ENCODE results near the gene CD27. TPM values are rescaled to one million over a fixed set of nuclear protein-coding genes. Genes with fewer than 3 reads are reported as not detected.
"Not testable (repeated sequence)": the region's sequence is repeated elsewhere in the genome, so short reads cannot be mapped to it uniquely, and the experiment has no call there.

The CD27 gene
- total RNA-seq, 1 donor from 2014 or later = 82.1 TPM

DNA sequence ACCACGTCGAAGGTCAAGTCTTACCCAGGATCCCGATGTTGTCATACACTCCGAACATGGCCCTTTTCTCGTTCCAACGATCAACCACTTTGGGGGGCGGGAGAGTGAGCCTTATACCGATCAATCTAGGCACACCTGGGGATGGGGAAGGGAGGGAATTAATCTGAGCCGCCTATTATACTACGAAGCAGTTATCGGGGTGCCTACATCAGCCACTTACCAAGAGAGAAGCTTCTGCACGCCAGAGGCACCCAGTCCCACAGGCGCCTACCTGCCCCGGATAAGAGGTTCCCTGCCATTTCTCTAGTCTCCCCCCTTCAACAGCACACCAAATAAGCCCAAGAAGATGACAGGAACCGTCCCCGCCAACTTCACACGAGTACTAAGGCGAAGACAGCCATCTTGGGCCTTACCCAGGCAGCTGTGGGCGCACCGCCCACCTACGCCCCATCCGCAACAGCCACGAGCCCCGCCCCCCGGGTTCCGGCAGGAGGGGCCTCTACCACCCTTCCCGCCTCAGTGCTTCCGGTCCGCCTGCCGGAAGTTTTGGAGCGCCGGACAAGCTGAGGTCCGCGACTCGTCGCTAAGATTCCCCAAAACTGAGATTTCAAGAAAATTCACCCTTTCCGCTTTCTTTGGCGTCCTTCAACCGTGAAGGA lies 48.2 kb downstream of the CD27 start, which contains the start of gene MRPL51:
Gene MRPL51, minus strand, starts transcription at position 425 of the 659 bp plus-strand sequence. Its CDS starts 126 bp downstream, at position 299.
- peak; percentile 93 for DNase-seq (ENCODE audit: low spot score)
- peaks cover 33% of the 10 kb centered on the region for H3K4me1 Mint-ChIP-seq (ENCODE audit: low read depth)
- peak within 1 kb of the TSS; percentile 97 for H3K4me3 Mint-ChIP-seq
- peak within 1 kb of the TSS; percentile 97 for H3K27ac Mint-ChIP-seq
- intact Hi-C loops (cut with micrococcal nuclease) = loop anchor here (1.0 to 10.0 kb wide), 13 partner anchors 23 to 639 kb away; partner anchors contain the start of genes CDCA3, CHD4, CLSTN3 and COPS7A
- H3K27me3 Mint-ChIP-seq (ENCODE audit: insufficient read depth) = peaks cover 3% of the 10 kb centered on the region
- peaks cover 20% of the 10 kb centered on the region for H3K36me3 Mint-ChIP-seq (ENCODE audit: low read depth)
- no peaks in the 10 kb centered on the region for H3K9me3 Mint-ChIP-seq

- H3K4me3 Mint-ChIP-seq = peak within 1 kb of the TSS; percentile 97
- intact Hi-C loops (cut with micrococcal nuclease) = loop anchor here (1.0 to 10.0 kb wide), 18 partner anchors 23 to 639 kb away; partner anchors contain the start of genes CDCA3, CHD4, CLSTN3 and COPS7A
Observed at GRCh38 chr12:6493497-6494257, 48.9 kb downstream of the CD27 start, which contains the start of gene NCAPD2. Gene NCAPD2, plus strand, starts transcription at chr12:6494102. Its CDS starts 997 bp downstream, at chr12:6495099.

DNA sequence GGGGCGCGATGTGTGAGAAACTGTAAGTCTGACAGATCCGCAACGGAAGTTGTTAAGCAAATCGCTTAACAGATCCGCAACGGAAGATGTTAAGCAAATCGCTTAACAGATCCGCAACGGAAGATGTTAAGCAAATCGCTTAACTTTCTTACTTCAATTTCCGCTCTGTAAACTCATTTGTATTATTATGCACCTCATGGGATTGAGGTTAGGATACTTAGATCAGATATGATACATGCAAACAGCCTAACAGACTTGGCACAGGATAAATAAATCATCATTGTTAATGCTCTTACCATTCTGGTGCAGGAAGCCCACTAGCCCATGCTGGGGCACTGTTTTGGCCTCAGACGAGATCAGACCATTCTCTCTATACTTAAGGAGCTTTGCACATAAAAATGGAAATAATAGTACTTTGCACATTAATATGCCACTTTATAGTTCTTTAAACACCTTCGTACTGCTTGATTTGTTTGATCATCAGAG lies 49.5 kb downstream of the CD27 start:
- Mint-ChIP-seq H3K27ac (peak overlapping the region; percentile 97), H3K9me3 (no peaks in the 10 kb centered on the region), H3K4me3 (peak overlapping the region; percentile 97), H3K36me3 (ENCODE audit: low read depth) (peaks cover 27% of the 10 kb centered on the region), H3K4me1 (ENCODE audit: low read depth) (peaks cover 33% of the 10 kb centered on the region), H3K27me3 (ENCODE audit: insufficient read depth) (peaks cover 3% of the 10 kb centered on the region)
- peak; percentile 1 for DNase-seq (ENCODE audit: low spot score)
- intact Hi-C loops (cut with micrococcal nuclease) = loop anchor here (1.0 to 10.0 kb wide), 10 partner anchors 42 to 638 kb away; partner anchors contain the start of genes CLSTN3, ING4, MLF2 and SPSB2

More at GRCh38 chr12:6493497-6494257, 48.9 kb downstream of the CD27 start, which contains the start of gene NCAPD2:
- peak; percentile 96 for DNase-seq (ENCODE audit: low spot score)
- Mint-ChIP-seq H3K9me3 (no peaks in the 10 kb centered on the region), H3K4me1 (ENCODE audit: low read depth) (peaks cover 33% of the 10 kb centered on the region), H3K27me3 (ENCODE audit: insufficient read depth) (peaks cover 3% of the 10 kb centered on the region), H3K27ac (peak within 1 kb of the TSS; percentile 97), H3K36me3 (ENCODE audit: low read depth) (peaks cover 23% of the 10 kb centered on the region)

DNA sequence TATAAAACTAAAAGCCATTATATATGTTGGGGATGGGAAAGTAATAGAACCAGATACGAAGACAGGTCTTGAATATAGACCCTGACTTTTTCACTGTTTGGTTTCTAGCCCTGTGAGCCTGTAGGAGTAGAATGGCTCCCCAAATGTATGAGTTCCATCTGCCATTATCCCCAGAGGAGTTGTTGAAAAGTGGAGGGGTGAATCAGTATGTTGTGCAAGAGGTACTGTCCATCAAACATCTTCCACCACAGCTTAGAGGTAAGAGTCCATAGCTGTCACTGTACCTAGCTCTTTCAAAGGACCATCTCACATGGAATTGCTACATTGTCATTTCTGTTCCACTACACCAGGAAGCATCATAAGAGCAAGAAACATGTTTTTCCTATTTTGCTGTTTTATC lies 50.2 kb downstream of the CD27 start:
- Mint-ChIP-seq H3K27ac (peak overlapping the region; percentile 97), H3K9me3 (no peaks in the 10 kb centered on the region), H3K4me3 (peak overlapping the region; percentile 97), H3K36me3 (ENCODE audit: low read depth) (peaks cover 27% of the 10 kb centered on the region), H3K27me3 (ENCODE audit: insufficient read depth) (peaks cover 3% of the 10 kb centered on the region), H3K4me1 (ENCODE audit: low read depth) (peaks cover 33% of the 10 kb centered on the region)
- no peak for DNase-seq (ENCODE audit: low spot score)
- intact Hi-C loops (cut with micrococcal nuclease) = loop anchor here (1.0 to 10.0 kb wide), 10 partner anchors 43 to 637 kb away; partner anchors contain the start of genes CLSTN3, ING4, MLF2 and SPSB2

GRCh38 chr12:6497291-6497690 lies 52.5 kb downstream of the CD27 start:
- H3K27me3 Mint-ChIP-seq (ENCODE audit: insufficient read depth); H3K27ac Mint-ChIP-seq; H3K9me3 Mint-ChIP-seq; H3K4me3 Mint-ChIP-seq; DNase-seq (ENCODE audit: low spot score): not testable (repeated sequence)
- Mint-ChIP-seq H3K4me1 (ENCODE audit: low read depth) (peaks cover 25% of the 10 kb centered on the region), H3K36me3 (ENCODE audit: low read depth) (peaks cover 20% of the 10 kb centered on the region)
- intact Hi-C loops (cut with micrococcal nuclease) = loop anchor here (10.0 kb wide), 1 partner anchor 298 kb away; no protein-coding TSS in a partner anchor

DNA sequence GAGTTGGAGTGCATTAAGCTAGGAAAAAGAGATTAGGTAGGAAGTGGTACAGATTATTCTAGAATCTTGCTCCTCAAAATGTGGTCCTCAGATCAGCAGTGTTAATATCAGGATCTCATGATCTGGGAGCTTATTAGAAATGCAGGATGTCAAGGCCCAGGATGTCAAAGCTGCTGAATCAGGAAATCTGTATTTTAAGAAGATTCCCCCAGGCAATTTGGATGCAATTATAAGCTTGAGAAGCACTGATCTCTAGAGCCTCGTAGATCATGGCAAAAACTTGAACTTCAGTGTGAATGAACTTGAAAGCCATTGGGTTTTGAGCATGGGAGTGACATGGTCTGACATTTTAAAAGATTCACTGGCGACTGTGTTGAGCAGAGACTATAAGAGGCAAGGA lies 55.7 kb downstream of the CD27 start:
- H3K36me3 Mint-ChIP-seq (ENCODE audit: low read depth) = peaks cover 17% of the 10 kb centered on the region
- H3K4me3 Mint-ChIP-seq = no peak overlapping the region
- H3K4me1 Mint-ChIP-seq (ENCODE audit: low read depth) = peaks cover 10% of the 10 kb centered on the region
- H3K9me3 Mint-ChIP-seq = no peaks in the 10 kb centered on the region
- intact Hi-C loops (cut with micrococcal nuclease) = no loop called here
- H3K27ac Mint-ChIP-seq = no peak overlapping the region
- H3K27me3 Mint-ChIP-seq (ENCODE audit: insufficient read depth) = no peaks in the 10 kb centered on the region
- DNase-seq (ENCODE audit: low spot score) = no peak

Other genes starting within 250 kb of the CD27 start
- 47.4 and 50.9 TPM in 2 replicates for gene CD9, start 244.6 kb upstream of the CD27 start, total RNA-seq
- gene PLEKHG6, start 134.3 kb upstream of the CD27 start, total RNA-seq = not detected in 2 replicates
- gene TNFRSF1A, start 102.9 kb upstream of the CD27 start, total RNA-seq = 51.4 and 55.9 TPM in 2 replicates
- 0.05 and 0.32 TPM in 2 replicates for gene SCNN1A, start 69.4 kb upstream of the CD27 start, total RNA-seq
- gene LTBR, start 60.8 kb upstream of the CD27 start, total RNA-seq = 0.64 and 1.3 TPM in 2 replicates
- 34.1 and 34.3 TPM in 2 replicates for gene TAPBPL, start 7.1 kb downstream of the CD27 start, total RNA-seq
- 49.7 and 52.8 TPM in 2 replicates for gene VAMP1, start 25.7 kb downstream of the CD27 start, total RNA-seq
- 250 and 258 TPM in 2 replicates for gene MRPL51, start 48.3 kb downstream of the CD27 start, total RNA-seq
- 91.6 and 93.4 TPM in 2 replicates for gene NCAPD2, start 49.1 kb downstream of the CD27 start, total RNA-seq
- gene GAPDH, start 89.6 kb downstream of the CD27 start, total RNA-seq = 4,315 and 4,318 TPM in 2 replicates
- 19.5 and 19.9 TPM in 2 replicates for gene IFFO1, start 111.1 kb downstream of the CD27 start, total RNA-seq
- 194 and 196 TPM in 2 replicates for gene NOP2, start 123.3 kb downstream of the CD27 start, total RNA-seq
- 348 and 368 TPM in 2 replicates for gene CHD4, start 162.4 kb downstream of the CD27 start, total RNA-seq
- 2.8 and 3.1 TPM in 2 replicates for gene LPAR5, start 191.0 kb downstream of the CD27 start, total RNA-seq
- gene ACRBP, start 202.5 kb downstream of the CD27 start, total RNA-seq = 0.83 and 1.0 TPM in 2 replicates
- 14.6 and 15.0 TPM in 2 replicates for gene ING4, start 218.2 kb downstream of the CD27 start, total RNA-seq
- gene ZNF384, start 244.4 kb downstream of the CD27 start, total RNA-seq = 79.6 and 89.8 TPM in 2 replicates